Epidermal melanocyte (primary cell): ENCODE measurements around the gene BIRC2.
A peak's percentile ranks its signal among the peaks of the same experiment; 100 is the strongest.
"Not testable (repeated sequence)": the region's sequence is repeated elsewhere in the genome, so short reads cannot be mapped to it uniquely, and the experiment has no call there.

Experiments
- DNase-seq: peaks from one replicate; pipeline ENCODE4 v3.0.0; 2011; ENCODE audit warnings: low spot score; ENCODE audit not compliant: insufficient read length

Gene BIRC2

GRCh38 chr11:102346748-102347461 is at the start of gene BIRC2:
TSS of gene BIRC2 (plus strand) at chr11:102347214. CDS start at chr11:102349855, 2,641 bp downstream.
- DNase-seq, result peak; percentile 42

GRCh38 chr11:102300837-102301236 is 46.2 kb upstream of the BIRC2 start:
- not testable (repeated sequence) for DNase-seq

- no peak for DNase-seq
Observed at GRCh38 chr11:102302241-102302640, 44.8 kb upstream of the BIRC2 start.

GRCh38 chr11:102304686-102305085 is 42.3 kb upstream of the BIRC2 start:
- no peak for DNase-seq

- DNase-seq, result no peak
Observed at GRCh38 chr11:102305352-102306047, 41.5 kb upstream of the BIRC2 start.

- DNase-seq, result no peak
Observed at GRCh38 chr11:102306048-102306597, 40.9 kb upstream of the BIRC2 start.

GRCh38 chr11:102306817-102307726 is 39.9 kb upstream of the BIRC2 start:
- no peak for DNase-seq

- no peak for DNase-seq
Observed at GRCh38 chr11:102307727-102308038, 39.3 kb upstream of the BIRC2 start.

- DNase-seq, result no peak
Observed at GRCh38 chr11:102309621-102310541, 37.1 kb upstream of the BIRC2 start.

- peak; percentile 62 for DNase-seq
Observed at GRCh38 chr11:102312667-102313066, 34.3 kb upstream of the BIRC2 start.

GRCh38 chr11:102313238-102313940 is 33.6 kb upstream of the BIRC2 start:
- no peak for DNase-seq

GRCh38 chr11:102314784-102315183 is 32.2 kb upstream of the BIRC2 start:
- DNase-seq, result no peak

- no peak for DNase-seq
Observed at GRCh38 chr11:102316346-102316904, 30.6 kb upstream of the BIRC2 start.

GRCh38 chr11:102317099-102317767 is 29.8 kb upstream of the BIRC2 start, which contains the start of gene BIRC3:
TSS of gene BIRC3 (plus strand) at chr11:102317484. CDS start at chr11:102324510, 7,026 bp downstream.
- DNase-seq, result peak; percentile 31

- DNase-seq, result no peak
Observed at GRCh38 chr11:102317768-102318103, 29.3 kb upstream of the BIRC2 start.

- DNase-seq, result no peak
Observed at GRCh38 chr11:102318469-102318868, 28.5 kb upstream of the BIRC2 start.

- no peak for DNase-seq
Observed at GRCh38 chr11:102319544-102319943, 27.5 kb upstream of the BIRC2 start.

GRCh38 chr11:102320188-102320587 is 26.8 kb upstream of the BIRC2 start:
- no peak for DNase-seq

- DNase-seq, result no peak
Observed at GRCh38 chr11:102320679-102321078, 26.3 kb upstream of the BIRC2 start.
